SK-N-DZ (cell line): ENCODE results near the gene RPUSD4.

Experiments
- DNase-seq: peaks from one replicate; pipeline ENCODE4 v3.0.0-alpha.2; 2015; ENCODE audit warnings: low spot score
- small RNA-seq, 2 experiments: library from RNA; depleted of rRNA; stranded (forward); fragments of <200 nt; gene quantifications; one replicate each; pipeline ENCODE3, GENCODE V24; 2014

RPUSD4 gene

DNA sequence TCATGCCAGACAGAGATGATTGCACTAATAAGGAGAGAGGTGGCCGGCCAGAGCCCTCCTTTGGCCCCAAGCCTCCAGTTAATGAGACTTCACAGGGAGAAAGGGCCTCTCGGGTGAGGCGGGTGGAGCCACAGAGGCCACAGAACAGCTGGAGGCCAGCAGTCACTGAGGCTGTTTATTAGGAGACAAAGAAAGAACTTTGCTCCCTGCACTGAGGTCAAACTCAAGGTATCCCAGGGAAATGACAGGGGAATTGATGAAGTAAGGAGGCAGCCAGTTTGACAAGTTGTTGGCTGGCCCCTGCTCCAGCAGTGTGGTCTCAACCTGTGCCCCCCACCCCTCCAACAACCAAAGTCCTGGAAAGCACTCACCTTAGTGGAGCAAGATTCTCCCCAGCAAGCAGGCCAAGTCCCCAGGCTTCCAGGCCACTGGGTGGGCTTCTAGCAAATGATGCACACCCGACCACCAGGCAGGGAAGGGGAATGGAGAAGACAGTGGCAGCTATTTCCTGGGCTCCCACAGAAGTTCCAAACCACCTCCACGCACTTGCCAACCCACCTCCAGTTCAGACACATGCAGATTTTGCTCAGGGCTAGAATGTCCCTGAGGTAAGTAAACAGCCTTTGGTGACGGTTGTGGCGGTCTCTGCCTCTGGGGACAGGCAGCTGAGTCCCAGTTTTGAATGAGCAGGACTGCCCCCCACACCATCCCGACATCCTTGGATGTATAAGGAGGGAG is 53.2 kb downstream of the RPUSD4 start:
- no peak for DNase-seq

GRCh38 chr11:126157326-126158030 is 54.0 kb downstream of the RPUSD4 start:
- DNase-seq: no peak

DNA sequence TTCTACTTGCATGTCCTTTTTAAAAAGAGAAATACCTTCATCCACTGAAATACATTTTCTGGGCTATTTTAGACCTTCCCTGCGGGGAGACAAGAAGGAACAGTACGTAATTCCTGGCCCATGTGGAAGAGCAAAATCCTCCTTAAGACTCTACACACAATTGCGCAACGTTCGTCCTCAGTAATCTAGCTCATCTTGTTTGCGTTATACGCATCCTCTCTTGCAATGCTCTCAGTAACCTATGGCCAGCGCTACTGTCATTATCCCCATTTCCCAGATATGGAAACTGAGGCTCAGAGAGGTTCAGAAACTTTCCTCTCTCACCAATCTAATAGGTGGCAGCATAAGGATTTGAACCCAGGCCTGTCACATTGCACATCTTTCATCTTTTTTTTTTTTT is 54.6 kb downstream of the RPUSD4 start:
- DNase-seq: no peak

GRCh38 chr11:126155402-126156187 is 55.9 kb downstream of the RPUSD4 start:
- no peak for DNase-seq

GRCh38 chr11:126154691-126155090 is 56.8 kb downstream of the RPUSD4 start:
- no peak for DNase-seq

DNA sequence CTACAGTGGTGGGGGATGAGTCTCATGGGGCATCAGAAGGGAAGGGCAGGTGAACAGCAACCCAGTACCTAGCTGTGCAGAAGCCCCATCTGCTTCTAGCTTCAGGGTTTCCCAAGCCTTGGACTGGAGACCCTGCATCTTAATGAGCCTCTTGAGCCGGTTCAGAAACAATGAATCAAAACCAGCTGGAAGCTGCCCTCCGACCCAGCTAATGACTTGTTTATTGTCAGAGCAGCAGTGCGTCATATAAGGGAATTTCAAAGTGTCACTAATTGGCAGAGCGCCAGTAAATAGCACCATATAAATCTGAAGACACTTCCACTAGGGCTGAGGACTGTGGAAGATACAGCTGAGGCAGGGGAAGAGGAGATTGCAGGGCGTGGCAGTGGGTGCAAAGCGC is 57.5 kb downstream of the RPUSD4 start:
- no peak for DNase-seq

DNA sequence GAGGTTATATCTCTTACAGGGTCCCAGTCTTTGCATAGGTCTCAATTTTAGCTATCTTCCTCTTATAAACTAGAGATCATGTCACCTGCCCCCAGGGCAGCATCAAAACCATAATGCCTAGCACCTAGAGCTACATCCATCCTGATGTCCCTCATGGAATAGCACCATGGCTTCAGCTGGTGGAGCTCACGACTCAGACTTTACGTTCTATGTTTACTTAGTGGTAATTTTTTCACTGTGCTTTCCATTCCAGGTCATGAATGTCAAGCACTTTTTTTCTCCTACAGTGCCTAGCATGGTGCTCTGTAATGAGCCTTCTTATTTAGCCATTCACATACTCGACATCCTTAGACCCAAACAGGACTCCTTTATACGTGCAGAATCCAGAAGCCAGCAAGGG is 58.4 kb downstream of the RPUSD4 start:
- DNase-seq: no peak

DNA sequence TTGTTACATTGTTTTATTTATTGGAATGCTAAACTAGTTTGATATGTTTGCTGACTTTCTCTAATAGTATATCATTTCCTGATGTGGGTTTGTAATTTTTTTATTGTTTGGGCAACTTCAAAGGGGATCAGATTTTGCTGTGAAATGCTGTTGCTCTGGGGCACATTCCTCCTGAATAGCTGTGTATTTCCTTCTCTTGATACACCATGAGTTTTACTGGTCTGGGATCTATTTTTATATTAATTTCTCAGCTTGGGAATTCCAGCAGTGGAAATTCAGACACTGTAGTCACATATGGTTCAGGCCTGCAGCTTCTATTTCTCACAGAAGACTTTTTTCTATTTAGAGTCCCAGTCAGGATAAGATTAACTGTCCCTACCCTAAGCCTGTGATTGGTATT is 58.9 kb downstream of the RPUSD4 start:
- DNase-seq: no peak

DNA sequence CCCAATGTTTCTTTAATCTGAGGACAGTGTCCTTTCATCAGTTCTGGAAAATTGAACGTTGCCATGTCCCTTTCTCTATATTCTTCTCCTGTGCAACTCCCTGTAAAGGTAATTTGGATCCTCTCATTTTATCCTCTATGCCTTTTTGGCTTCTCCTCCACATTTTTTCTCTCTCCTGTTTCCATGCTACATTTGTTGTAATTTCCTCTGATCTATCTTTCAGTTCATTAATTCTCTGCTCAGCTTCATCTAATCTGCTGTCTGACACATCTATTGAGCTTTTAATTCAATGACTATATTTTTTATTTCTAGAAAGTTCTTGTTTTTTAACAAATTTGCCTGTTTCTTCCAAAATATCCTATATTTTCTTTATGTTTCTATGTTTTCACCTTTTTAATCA is 59.3 kb downstream of the RPUSD4 start:
- DNase-seq: no peak

Small RNA genes lying within 50 kb of the gene (small RNA-seq; reads per million reads assigned to genes)
- gene AP001893.2 (0 to 0.04 reads per million in 2 experiments), gene RN7SL351P (0 reads per million in 2 experiments), gene RNU4-86P (0 to 0.04 reads per million in 2 experiments)
